GM20431 (cell line): Measurements from ENCODE around the gene NCKAP5.

Experiments
- in situ Hi-C: fragments of 300-500 bp; cut with MseI, MboI; formaldehyde crosslinking; loops from one replicate; pipeline ENCODE4 v1.15.0; 2020; ENCODE audit warnings: low sequenced_read_pairs; ENCODE audit not compliant: unreplicated experiment

NCKAP5 gene

DNA sequence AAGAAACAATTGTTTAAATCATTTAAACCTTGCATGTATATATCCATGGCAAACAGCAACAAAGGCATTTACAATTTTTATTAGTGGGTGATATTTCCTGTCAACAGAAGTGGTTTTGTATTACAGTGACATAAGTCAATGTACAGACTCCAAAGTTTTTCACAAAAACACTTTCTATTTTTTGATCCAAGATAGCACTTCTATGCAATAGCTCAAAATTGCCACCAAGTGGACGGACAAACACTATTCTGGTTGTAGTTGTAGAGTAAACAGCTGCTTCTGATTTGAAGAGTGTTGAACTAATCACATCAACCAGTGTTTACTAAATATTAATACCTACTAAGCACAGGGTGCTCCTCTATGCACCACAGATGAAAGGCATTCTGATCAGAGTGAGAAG lies 421.4 kb downstream of the NCKAP5 start:
- in situ Hi-C loops, result no loop called here

DNA sequence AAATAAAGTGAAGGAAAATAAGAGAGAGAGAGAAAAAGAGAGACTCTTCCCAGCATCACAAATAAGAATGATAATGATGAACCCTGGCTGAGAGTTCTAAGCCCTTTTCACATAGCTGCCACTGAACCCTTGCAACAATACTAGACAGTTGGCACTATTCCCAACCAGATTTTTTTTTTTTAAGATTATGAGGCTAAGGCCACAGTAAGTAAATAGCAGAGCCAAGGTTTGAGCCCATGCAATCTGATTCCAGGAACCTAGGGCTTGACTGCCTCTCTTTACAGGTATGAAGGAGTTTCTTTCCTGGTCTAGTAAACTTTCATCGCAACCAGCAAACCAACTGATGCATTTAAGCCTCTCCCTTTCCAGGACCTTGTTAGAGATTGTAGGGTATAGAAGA lies 424.6 kb downstream of the NCKAP5 start:
- in situ Hi-C loops, result no loop called here

DNA sequence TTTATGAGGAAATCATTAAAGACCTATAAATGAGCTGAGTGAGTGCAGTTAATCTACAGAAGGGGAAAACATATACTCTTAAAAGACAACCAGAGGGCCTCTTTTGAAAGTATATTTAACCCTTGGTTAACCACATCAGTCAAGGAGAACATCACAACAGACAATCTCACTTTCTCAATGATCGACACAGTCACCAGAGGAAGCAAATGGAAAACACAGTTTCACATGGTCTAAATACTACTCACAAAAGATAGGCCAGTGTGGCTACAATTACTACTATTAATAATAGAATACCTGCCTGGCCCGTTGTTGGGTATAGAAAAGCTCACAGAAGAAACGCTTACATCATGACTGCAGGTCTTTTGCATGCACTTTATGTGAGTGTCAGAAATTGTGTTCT lies 426.2 kb downstream of the NCKAP5 start:
- in situ Hi-C loops, result no loop called here

DNA sequence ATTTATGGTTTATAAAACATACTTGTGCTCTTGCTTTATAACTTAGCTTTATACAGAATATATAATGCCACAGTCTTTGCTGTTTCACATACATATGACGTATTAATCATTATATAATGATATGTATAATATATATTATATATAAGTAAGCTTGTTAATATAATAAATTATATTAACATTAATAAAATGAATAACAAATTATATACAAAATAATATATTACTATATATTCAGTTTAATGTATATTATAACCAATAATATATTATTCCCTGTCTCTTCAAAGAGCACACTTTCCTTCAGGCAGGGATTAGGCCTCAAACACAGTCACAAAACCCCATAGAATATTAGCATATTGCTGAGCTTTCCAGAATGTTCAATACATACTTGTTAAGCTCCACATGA lies 427.6 kb downstream of the NCKAP5 start:
- in situ Hi-C loops, result no loop called here

DNA sequence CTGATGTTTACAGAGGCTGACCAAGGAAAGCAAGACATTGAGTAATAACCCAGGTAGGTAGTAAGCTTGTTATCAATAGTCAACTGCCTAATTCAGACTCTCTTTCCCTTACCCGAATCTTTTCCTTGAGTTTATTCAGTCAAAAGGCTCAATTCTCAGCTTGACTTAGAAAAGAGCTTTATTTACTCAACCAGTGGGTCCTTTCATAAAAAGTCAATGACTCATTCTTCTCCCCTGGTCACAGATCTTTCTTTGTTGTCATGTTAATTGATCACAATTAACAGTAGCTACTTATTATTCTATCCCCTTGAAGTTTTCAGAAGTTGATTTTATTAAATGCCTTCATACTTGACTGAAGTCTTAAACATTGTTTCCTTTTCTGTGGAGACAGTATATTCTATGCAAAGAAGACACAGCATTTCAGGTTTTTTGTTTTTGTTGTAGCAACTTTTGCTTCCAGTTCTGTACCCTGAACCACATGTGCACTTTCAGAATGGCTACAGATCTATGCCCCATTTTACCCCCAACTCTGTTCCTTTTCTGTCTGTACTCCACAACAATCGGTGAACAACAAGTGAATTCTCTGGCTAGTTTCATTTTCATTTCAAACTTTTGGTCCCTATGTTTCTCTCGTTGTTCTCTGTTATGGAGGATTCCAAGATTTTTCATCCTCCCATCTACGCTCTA lies 428.3 kb downstream of the NCKAP5 start:
- in situ Hi-C loops, result no loop called here

DNA sequence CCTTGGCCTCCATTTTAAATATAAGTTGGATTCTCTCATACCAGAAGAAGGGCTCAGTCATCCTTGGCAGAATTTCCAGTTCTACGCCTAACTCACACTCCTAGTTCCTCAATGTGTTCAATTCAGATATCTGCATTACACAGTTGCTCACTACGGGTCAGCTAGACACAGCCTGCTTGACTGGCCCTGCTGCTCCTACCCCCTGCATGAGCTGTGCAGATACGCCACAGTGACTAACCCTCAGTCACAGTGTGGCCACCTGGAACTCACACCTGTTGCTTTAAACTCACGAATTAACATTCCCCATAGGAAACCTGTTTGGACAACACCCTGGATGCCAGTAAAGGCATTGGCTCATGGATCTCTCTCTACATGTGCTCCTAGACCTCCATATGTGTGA lies 429.6 kb downstream of the NCKAP5 start:
- in situ Hi-C loops, result no loop called here

DNA sequence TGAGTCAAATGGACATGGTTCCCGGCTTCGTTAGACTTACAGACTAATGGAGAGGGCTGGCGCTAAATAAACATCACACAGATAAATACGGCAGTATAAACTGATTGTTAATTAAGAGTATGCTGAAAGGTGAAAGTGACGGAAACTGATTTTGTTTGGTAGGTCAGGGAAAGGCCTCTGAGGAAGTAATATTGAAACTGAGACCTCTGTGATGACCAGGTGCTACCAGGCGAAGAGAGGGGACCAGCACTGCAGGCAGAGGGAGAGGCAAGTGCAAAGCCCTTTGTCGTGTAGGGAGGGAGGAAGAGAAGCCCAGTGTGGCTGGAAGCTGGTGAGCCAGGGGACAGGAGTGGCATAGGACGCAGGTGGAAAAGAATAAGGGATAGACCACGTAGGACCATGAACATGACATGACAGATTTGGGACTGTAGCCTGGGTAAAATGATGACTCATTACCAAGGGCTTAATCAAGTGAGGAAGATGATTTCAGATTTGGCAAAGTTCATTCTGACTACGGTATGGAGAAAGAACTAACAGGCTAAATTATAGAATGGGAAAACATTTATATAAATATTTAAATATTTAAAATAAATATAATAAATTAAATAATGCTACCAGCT lies 433.1 kb downstream of the NCKAP5 start:
- in situ Hi-C loops, result no loop called here

DNA sequence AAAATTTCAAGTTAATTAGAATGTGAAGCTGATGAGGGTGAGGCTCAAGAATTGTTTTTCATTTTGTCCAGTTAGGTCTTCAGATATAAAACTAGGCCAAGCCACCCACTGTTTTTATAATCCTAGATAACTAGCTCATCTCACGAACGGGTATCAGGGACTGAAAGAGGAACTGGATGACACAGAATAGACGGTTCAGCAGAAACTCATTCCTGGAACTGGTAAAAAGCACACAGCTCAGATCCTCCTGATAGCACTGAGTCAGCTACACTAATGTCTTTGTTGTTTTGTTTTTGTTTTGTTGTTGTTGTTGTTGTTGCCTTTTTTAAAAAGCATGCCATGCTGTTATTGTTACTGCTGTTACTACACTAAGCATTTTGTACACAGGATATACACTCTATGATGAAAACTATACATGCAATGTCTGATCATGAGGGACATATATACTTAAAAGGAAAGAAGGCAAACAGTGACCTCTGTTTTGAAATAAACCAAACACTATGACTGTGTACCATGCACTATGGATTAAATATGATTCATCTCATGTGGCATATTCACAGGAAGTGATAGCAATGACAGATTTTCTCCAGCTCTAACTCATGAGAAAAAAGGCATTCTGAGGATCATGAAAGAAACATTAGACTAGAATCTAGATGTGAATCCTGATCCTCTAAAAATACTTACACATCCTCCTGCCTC lies 437.6 kb downstream of the NCKAP5 start:
- in situ Hi-C loops, result no loop called here

DNA sequence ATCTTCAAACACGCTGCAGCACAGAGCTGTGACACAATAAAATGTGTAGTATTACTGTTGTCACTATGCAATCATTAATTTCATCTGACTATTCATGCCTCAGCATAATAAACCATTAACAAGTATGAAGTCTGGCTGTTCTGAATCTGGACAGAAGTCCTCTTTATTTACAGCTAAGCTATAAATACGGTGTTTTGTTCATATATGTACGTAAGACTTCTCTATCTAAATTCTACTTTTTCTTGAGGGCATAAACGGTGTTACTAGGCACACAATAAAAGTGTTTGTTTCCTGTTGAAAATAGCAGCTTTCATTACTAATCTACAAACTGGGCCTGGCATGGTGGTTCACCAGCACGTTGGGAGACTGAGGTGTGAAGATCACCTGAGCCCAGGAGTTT lies 443.8 kb downstream of the NCKAP5 start:
- in situ Hi-C loops, result no loop called here

DNA sequence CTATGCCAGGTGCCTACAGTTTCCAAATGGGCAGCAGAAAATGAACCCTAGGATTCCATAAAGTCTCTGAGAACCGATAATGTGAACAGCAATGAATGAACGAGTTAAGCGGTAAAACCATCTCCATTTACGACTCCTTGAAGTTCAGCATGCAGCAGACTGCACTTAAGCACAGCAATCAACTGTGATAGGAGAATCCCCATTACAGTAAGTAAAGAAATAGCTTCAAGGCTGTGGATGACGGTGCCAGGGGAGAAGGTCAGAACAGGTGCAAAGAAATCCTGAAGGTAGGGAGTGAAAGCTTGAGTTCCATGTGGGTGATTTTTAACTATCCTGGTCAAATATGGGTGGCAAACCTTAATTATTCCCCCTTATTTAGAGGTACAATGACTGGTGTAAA lies 444.4 kb downstream of the NCKAP5 start:
- in situ Hi-C loops, result no loop called here

DNA sequence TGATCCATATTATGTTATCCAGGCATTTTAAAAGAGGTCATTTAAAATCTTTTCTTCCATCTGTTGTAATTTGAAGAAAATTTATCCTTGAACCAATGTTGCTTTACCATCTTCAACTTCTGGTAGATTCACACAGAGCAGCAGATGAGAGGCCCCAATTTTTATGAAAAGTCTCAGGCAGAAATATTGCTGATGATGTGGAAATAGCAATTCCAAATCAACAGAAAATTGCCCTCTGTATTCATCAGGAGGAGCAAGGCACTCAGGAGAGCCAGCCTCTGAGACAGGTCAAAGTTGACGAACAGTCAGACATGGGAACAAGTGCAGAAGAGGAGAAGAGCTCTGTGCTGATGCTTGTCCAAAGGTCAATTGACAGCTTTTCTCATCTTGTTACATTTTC lies 444.9 kb downstream of the NCKAP5 start:
- in situ Hi-C loops, result no loop called here

DNA sequence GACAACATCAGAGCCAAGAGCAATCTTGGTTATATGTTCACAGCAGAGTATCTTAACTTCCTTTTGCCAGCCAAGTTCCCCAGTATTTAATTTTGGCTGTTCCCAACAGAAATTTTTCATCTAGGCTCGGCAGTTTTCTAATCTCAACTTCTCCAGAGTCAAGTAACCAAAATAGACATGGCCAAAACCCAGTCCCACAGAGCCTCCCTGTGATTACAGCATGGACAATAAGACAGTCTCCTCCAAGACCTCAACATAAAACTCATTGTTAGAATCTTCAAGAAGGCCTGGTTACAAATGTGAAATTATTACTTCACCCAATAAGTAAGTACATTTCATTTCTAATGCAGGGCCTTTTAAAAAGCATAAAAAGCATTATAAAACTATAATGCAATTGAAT lies 445.7 kb downstream of the NCKAP5 start:
- in situ Hi-C loops, result no loop called here

DNA sequence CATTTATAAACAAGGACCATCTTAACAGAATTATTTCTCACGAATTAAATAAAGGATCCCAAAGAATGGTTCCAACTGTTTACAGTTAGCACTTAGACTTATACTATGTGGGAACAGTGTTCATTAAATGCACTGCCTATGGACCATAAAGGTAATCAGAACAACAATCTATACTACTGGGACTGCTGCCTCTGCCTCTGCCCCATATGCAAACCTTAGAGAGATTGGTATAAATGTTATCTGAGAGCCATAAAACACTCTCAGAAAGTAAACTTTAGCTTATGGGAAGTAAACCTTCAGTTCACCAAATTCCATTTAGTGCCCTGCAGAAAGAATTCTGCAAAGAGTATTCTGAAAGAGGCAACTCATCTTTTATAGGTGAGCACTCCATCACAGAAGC lies 448.0 kb downstream of the NCKAP5 start:
- in situ Hi-C loops, result no loop called here

DNA sequence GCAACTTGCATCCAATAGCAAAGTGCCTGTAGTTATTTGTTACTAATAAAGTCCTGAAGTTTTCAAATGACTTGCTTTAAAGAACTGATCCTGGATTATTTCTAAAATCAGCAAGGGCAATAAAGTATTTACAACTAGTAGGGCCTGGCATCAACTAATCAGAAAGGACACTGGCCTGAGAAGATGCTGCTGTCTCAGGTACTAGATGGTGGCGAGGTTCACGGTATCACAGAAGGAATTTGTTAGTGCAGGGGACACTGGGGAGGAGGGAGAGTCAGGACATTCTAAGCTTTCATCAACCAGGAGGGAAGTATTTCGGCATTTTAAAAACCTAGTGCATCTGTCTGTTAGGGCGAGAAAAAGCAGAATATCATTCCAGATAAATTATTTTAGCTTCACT lies 458.1 kb downstream of the NCKAP5 start:
- in situ Hi-C loops, result no loop called here

DNA sequence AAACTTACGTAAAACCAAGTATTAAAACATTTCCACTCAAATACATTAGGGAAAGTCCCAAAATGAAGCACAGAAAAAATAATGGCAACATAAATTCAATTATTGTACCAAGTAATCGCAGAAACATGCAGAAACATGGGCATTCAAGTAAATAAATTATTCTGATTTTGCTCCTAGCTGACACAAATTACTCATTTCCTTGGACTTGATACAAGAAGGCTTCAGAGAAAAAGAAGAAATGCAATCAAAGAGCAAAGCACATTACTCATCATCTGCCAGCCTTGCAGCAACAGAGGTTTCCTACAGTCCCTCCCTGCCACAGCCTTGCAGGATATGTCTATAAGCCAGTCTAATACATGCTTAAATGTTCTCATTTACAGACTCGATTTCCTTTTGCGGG lies 458.5 kb downstream of the NCKAP5 start:
- in situ Hi-C loops, result no loop called here

DNA sequence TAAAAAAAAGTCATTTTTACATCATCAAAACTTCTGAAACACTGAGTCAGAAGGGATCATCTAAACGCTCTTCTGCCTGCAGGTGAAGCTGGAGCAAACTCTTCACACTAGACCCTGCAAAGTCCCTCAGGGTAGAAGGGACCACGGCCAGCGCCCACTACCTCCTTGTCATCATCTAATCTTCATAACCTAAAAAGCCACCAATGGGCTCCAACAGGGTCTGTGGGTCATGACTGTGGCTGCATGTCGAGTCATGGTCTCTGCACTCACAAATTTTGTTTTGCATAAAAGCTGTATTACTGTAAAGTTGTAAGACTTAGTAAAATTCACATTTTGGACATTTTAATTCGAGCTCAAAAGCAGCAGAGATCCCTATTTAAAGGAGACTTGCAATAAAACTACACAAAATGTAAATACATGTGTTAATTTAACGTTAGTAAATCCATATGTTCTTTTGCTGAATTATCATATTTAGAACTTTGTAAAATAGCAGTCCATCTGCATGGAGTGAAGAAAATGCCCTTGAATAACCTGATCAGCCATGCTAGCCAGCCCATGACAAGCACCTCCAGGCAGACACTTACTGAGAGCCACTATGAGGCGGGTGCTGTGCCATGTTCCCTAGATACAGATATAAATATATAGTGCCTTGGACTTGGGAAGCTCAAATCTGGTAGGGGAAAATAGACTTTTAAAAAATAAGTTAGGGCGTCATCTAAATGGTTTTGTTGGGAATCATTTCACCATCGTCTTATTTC lies 461.0 kb downstream of the NCKAP5 start:
- in situ Hi-C loops, result no loop called here

DNA sequence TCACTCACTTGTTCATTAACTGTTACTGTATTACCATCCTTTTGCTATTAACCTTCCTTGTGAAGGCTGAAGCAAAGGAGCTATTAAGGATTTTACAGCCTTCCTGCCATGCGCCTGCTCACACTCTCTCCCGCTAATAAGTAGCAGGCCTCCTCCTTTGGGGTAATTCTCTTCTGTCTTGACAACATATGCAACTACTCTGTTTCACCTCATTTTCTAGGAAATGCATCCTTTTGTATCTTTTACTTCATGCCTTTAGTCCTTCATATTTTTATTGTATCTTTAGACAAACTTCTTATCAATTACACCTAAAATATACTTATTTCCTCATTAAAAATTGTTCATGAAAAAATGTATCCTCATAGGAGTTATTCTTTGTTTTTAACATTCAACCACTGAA lies 463.4 kb downstream of the NCKAP5 start:
- in situ Hi-C loops, result no loop called here

DNA sequence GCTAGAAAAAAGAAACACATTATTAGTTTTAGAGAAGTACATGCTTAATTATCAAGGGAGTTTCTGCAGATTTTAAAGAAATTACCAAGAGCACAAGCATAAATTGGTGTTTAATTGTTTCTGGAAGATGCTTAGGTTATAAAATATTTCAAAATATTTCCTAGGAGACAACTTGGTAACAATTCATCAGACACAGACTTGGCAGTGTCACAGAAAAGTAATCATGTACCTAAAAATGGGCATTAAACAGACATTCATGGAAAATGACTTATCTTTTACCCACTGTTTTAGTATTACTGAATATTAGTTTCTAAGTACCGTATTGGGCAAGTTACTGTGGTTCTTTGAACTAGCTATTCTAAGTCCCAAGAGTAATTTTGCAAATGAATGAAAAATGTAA lies 469.5 kb downstream of the NCKAP5 start:
- in situ Hi-C loops, result no loop called here

DNA sequence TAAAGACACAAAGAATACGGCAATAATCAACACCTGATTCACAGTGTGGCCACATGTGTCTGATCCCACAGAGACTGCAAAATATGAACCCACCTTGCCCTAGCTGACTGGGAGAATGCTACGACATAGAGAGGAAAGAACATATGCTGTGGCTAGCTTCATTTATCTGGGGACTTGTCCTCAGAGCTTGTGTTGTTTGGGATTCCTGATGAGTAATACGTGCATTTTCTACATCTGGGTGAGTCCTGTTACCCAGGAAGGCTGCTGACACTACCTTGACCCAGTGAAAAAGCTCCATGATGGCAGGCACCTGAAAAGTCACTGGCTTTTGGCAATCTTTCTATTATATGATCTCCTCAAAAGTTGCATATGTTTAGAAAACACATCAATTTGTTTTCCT lies 470.6 kb downstream of the NCKAP5 start:
- in situ Hi-C loops, result no loop called here

DNA sequence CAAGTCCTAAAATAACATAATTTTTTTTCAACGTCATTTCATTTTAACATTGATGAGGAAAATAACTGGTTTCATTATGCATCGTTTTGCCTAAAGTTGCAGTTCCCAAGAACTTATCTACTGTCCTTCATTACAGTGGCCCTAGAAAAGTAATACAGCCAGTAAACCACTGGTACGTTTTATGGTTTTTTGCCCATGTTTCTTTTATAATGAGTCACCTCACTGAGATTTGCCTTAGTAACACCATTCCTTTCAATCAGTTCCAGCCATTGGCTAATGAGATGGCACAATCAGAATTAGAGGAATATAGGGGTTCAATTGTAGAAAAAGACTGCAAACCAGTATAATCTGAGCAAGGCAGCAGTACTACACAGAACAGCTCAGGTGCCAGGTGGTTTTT lies 475.7 kb downstream of the NCKAP5 start:
- in situ Hi-C loops, result no loop called here

DNA sequence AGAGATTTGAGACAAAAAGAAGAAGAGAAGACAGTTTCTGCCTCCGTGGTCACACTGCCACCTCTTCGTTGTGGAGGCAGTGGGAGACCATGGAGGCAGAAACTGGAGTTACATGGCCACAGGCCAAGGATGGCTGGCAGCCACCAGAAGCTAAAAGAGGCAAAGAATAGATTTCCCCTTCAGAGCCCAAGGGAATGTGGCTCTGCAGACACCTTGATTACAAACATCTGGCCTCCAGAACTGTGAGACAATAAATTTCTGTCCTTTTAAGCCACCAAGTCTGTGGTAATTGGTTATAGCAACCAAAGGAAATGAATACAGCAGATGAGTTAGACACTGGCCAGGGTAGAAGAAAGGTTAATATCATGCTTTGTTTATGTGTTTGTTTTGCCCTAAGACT lies 477.9 kb downstream of the NCKAP5 start:
- in situ Hi-C loops, result no loop called here
